GM12872 (cell line): ENCODE data around the gene B4GALT1.

ENCODE experiments used
- CTCF ChIP-seq: IDR thresholded peaks from 3 replicates; pipeline ENCODE4 v1.5.1; 2011; ENCODE audit warnings: low read depth, mild to moderate bottlenecking, low read length, moderate library complexity; ENCODE audit not compliant: insufficient read depth

Gene B4GALT1

GRCh38 chr9:33125871-33126823 lies 41.0 kb downstream of the B4GALT1 start:
- TF ChIP-seq CTCF = no peak

- no peak for TF ChIP-seq CTCF
These were observed 41.7 kb downstream of the B4GALT1 start for GRCh38 chr9:33125461-33125860.

- peak; percentile 13; the same call in 1 of the 3 replicates for TF ChIP-seq CTCF
These were observed 42.3 kb downstream of the B4GALT1 start for GRCh38 chr9:33124751-33125381.

- no peak for TF ChIP-seq CTCF
These were observed 43.1 kb downstream of the B4GALT1 start for GRCh38 chr9:33124046-33124445.

- TF ChIP-seq CTCF = no peak
These were observed 43.6 kb downstream of the B4GALT1 start for GRCh38 chr9:33123407-33124031.

- TF ChIP-seq CTCF = no peak
These were observed 46.5 kb downstream of the B4GALT1 start for GRCh38 chr9:33120620-33121019.

- no peak for TF ChIP-seq CTCF
These were observed 49.3 kb downstream of the B4GALT1 start for GRCh38 chr9:33117796-33118195.
